ENCODE measurements around the gene PPP4C.

Gene PPP4C

GRCh38 chr16:30075503-30076275, at the start of gene PPP4C:
PPP4C (plus strand) TSS chr16:30075994; CDS start chr16:30076378, 384 bp downstream.
- no peak for DNase-seq (ENCODE audit: low read depth)
- H3K4me3 ChIP-seq (ENCODE audit: low read depth, low read length): peak within 1 kb of the TSS; percentile 99

GRCh38 chr16:30026449-30026848, 49.3 kb upstream of the PPP4C start:
- no peak for DNase-seq (ENCODE audit: low read depth)
- TF ChIP-seq CTCF (IDR thresholded peaks at IDR 0.05; ENCODE audit: control insufficient read depth, extremely low read depth, insufficient read depth): no peak
- H3K4me3 ChIP-seq (ENCODE audit: low read depth, low read length): no peak overlapping the region

More at GRCh38 chr16:30075503-30076275, at the start of gene PPP4C:
- TF ChIP-seq CTCF (IDR thresholded peaks at IDR 0.05; ENCODE audit: control insufficient read depth, extremely low read depth, insufficient read depth): peak; percentile 16; the same call in 1 of the 2 replicates

- no peak overlapping the region for H3K4me3 ChIP-seq (ENCODE audit: low read depth, low read length)
- DNase-seq (ENCODE audit: low read depth): no peak
- no peak for TF ChIP-seq CTCF (IDR thresholded peaks at IDR 0.05; ENCODE audit: control insufficient read depth, extremely low read depth, insufficient read depth)
Observed at GRCh38 chr16:30027588-30028437, 48.0 kb upstream of the PPP4C start.

GRCh38 chr16:30028438-30029076, 47.2 kb upstream of the PPP4C start:
- no peak overlapping the region for H3K4me3 ChIP-seq (ENCODE audit: low read depth, low read length)
- TF ChIP-seq CTCF (IDR thresholded peaks at IDR 0.05; ENCODE audit: control insufficient read depth, extremely low read depth, insufficient read depth): no peak
- no peak for DNase-seq (ENCODE audit: low read depth)

- DNase-seq (ENCODE audit: low read depth): no peak
- no peak for TF ChIP-seq CTCF (IDR thresholded peaks at IDR 0.05; ENCODE audit: control insufficient read depth, extremely low read depth, insufficient read depth)
Observed at GRCh38 chr16:30030011-30030685, 45.6 kb upstream of the PPP4C start.

GRCh38 chr16:30030841-30031413, 44.9 kb upstream of the PPP4C start, which contains the start of gene TLCD3B:
TLCD3B (minus strand) TSS chr16:30031271; CDS start chr16:30030527, 744 bp downstream.
- no peak within 1 kb of the TSS for H3K4me3 ChIP-seq (ENCODE audit: low read depth, low read length)
- DNase-seq (ENCODE audit: low read depth): no peak
- TF ChIP-seq CTCF (IDR thresholded peaks at IDR 0.05; ENCODE audit: control insufficient read depth, extremely low read depth, insufficient read depth): no peak

More at GRCh38 chr16:30030011-30030685, 45.6 kb upstream of the PPP4C start:
- H3K4me3 ChIP-seq (ENCODE audit: low read depth, low read length): no peak overlapping the region
